AG10803 (cell line): ENCODE data around the gene PWWP2B.
"Not testable (repeated sequence)": the region's sequence is repeated elsewhere in the genome, so short reads cannot be mapped to it uniquely, and the experiment has no call there.

ENCODE experiments used
- DNase-seq: peaks from one replicate; pipeline ENCODE4 v3.0.0; 2010; ENCODE audit warnings: low read depth
- H3K4me3 ChIP-seq: 2 replicates; pipeline ENCODE4 v1.5.1; 2011; ENCODE audit warnings: mild to moderate bottlenecking, low read length, control low read depth
- CTCF ChIP-seq: conservative IDR thresholded peaks from 2 replicates; pipeline ENCODE4 v1.5.1; 2011; ENCODE audit warnings: mild to moderate bottlenecking, low read length, control low read depth, inconsistent platforms

Gene PWWP2B

GRCh38 chr10:132352462-132353308, 44.3 kb upstream of the PWWP2B start:
- DNase-seq, result peak; percentile 49
- TF ChIP-seq CTCF, result peak; percentile 76
- H3K4me3 ChIP-seq, result not testable (repeated sequence)

DNA sequence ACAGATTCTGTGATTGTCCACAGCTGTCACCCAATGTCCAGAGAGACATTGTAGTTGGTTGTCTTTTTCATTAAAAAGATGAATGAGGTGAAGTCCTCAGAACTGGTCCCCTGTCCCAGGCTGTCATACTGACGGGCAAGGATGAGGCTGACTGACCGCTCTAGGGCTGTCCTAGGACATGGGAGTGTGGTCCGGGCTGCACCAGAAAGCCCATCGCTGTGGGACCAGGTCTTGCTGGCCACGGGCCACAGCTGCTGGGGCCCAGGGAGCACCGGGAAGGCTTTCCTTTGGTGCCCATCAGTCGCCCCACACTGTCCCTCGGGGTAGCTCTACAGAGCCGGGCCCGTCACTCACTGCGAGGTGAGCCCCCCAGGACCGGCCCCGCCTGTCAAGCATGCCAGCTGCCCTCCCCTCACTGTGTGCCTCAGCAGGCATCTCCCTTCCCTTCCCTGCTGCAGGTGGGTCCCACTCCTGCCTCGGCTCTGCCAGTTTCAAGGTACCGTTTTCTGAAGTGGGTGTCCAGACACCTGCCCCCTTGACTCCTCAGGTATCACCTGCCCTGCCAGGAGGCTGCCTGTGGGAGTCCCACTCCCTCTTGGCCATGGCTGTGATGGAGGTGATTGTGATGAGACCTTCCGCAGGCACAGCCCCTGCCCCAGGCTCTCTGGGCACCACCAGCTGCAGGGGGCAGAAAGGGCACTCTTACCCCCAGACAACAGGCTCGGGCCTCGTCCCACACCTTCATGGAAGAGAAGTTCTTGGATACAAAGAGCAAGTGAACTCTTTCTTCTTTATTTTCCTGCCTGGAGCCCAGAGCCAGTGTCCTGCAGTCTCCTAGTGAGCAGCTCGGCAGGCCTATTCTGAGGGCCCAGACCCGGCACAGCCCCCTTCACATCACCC, 43.3 kb upstream of the PWWP2B start:
- H3K4me3 ChIP-seq, result no peak overlapping the region
- DNase-seq, result no peak
- TF ChIP-seq CTCF, result no peak

DNA sequence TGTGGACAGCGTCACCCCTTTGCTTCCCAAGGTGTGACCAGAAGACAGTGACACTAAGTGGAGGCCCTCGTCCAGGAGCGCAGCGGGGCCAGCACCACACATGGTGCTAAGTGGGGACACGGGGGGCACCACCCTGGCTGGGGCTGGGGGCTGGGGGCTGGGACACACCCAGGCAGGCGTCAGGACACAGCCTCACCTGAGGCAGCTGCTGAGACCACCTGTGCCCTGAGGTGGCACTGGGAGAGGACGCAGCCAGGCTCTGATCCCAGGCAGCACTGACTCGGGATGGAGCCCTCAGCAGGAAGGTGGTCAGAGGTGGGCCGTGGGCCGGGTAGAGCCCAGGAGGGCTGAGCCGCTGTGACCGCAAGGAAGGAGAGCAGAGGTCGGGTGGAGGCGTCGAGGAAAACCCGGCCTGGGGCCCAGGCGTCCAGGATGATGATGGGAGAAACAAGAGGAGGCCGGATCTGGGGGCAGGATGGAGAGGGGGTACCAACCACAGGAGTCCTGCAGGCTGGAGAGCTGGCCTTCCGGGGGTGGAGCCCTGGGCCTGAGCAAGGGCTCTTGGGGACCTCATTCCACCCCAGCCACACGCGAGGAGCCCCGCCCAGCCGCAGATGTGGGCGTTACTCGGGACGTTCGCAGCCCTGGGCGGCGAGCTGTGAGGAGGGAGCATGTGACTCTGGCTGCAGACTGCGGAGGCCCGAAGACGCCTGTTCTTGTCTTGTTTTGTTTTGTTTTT, 42.5 kb upstream of the PWWP2B start:
- no peak for TF ChIP-seq CTCF
- DNase-seq, result no peak
- H3K4me3 ChIP-seq, result no peak overlapping the region

GRCh38 chr10:132355297-132355696, 41.7 kb upstream of the PWWP2B start:
- H3K4me3 ChIP-seq, result no peak overlapping the region
- no peak for TF ChIP-seq CTCF
- DNase-seq, result no peak

DNA sequence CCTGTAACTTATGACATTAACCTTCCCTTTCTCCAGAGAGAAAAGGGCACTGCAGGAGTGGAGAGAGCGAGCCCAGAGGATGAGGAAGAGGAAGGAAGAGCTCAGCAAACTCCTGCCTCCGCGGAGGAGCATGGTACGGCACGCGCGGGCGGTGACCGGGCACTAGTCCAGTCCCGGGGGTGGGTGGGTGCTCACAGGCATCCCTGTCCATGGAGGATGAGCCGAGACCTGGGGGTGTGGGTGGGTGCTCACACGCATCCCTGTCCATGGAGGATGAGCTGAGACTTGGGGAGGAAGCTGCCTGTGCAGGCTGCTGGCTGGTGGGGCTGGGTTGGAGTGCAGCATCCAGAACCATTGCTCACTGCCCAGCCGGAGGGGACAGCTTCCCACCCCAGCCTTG, 41.2 kb upstream of the PWWP2B start:
- TF ChIP-seq CTCF, result no peak
- H3K4me3 ChIP-seq, result no peak overlapping the region
- DNase-seq, result no peak

GRCh38 chr10:132356621-132357195, 40.3 kb upstream of the PWWP2B start:
- no peak for DNase-seq
- TF ChIP-seq CTCF, result no peak
- no peak overlapping the region for H3K4me3 ChIP-seq
